K562 (cell line): Measurements from ENCODE around the gene KLC3. TPM values are rescaled to one million over a fixed set of nuclear protein-coding genes. Genes with fewer than 3 reads are reported as not detected.

Source experiments
- ATAC-seq: fragments of 200-7000 bp; cut with Tn5 transposase; 3 replicates; pipeline ENCODE4 v1.9.1; 2020; ENCODE audit warnings: moderate library complexity
- BruUV-seq: library from RNA; stranded (reverse); fragments of 400-500 nt; replicated peaks from 2 replicates; lab custom pipeline; 2021; lab: Mats Ljungman, UMichigan
- CTCF ChIA-PET: fragments of 300-600 bp; formaldehyde crosslinking; extraction: SDS; loops from one replicate; lab custom pipeline; 2021; ENCODE audit warnings: low intra/inter-chr PET ratio; lab: Yijun Ruan, JAX
- POLR2A ChIA-PET: fragments of 300-600, 350-650 bp; sonication (Branson Sonifier 250); formaldehyde crosslinking; extraction: SDS; loops from one replicate; lab custom pipeline; 2021; ENCODE audit warnings: antibody characterized with exemption, inconsistent platforms; lab: Yijun Ruan, JAX
- DNase-seq, 4 experiments: peaks; one replicate each; pipeline versions ENCODE4 v3.0.0 to v3.0.0-alpha.2; 2011 to 2018; ENCODE audit warnings: low spot score in 3 of 4, mixed read lengths in 3 of 4; ENCODE audit errors: extremely low read depth in 1 of 4
- FAIRE-seq: peaks from 2 replicates; lab custom pipeline; 2011; peaks lifted over from hg19 to GRCh38; lab: Jason Lieb, UNC
- H2AFZ ChIP-seq: 2 replicates; pipeline ENCODE4 v1.6.0; 2011; ENCODE audit warnings: low read depth, low read length, control low read depth, inconsistent platforms
- H3K27ac ChIP-seq: fragments of 200-600 bp; 3 replicates; pipeline ENCODE4 v1.8.0; 2011; ENCODE audit warnings: low read depth, mild to moderate bottlenecking, control low read depth, inconsistent platforms, low read length, moderate library complexity, mixed read lengths; ENCODE audit errors: extremely low read depth
- H3K27me3 ChIP-seq, 2 experiments: fragments of 300-600 bp in 1 of 2; 2 replicates in 1 of 2; 3 replicates in 1 of 2; pipeline versions ENCODE4 v1.6.0 to v1.8.0; 2011; ENCODE audit warnings: inconsistent platforms in 2 of 2, low read length in 2 of 2, mild to moderate bottlenecking in 1 of 2, mixed read lengths in 1 of 2, moderate library complexity in 1 of 2; ENCODE audit not compliant: control insufficient read depth in 2 of 2, insufficient read depth in 2 of 2
- H3K36me3 ChIP-seq: fragments of 300-600 bp; 3 replicates; pipeline ENCODE4 v1.8.0; 2011; ENCODE audit warnings: mild to moderate bottlenecking, low read length, inconsistent platforms; ENCODE audit not compliant: control insufficient read depth, insufficient read depth
- H3K4me1 ChIP-seq, 2 experiments: fragments of 200-600 bp in 1 of 2; replicated peaks in 1 of 2; 2 replicates in 1 of 2; 3 replicates in 1 of 2; pipeline versions ENCODE4 v1.5.1 to v1.8.0; 2011; ENCODE audit warnings: inconsistent platforms in 2 of 2, low read length in 2 of 2, mild to moderate bottlenecking in 1 of 2, mixed read lengths in 1 of 2, moderate library complexity in 1 of 2; ENCODE audit not compliant: control insufficient read depth in 2 of 2, insufficient read depth in 2 of 2
- H3K4me2 ChIP-seq: 2 replicates; pipeline ENCODE4 v1.6.1; 2011; ENCODE audit warnings: low read length, control low read depth, inconsistent platforms, mixed read lengths; ENCODE audit not compliant: insufficient read depth
- H3K4me3 ChIP-seq: fragments of 200-600 bp; sonication (generic), shearing (Covaris generic); 2 replicates; pipeline ENCODE4 v1.5.1; 2016; ENCODE audit warnings: control low read depth, inconsistent platforms
- H3K79me2 ChIP-seq: fragments of 200-600 bp; 3 replicates; pipeline ENCODE4 v1.8.0; 2011; ENCODE audit warnings: low read length, inconsistent platforms; ENCODE audit not compliant: control insufficient read depth, insufficient read depth
- H3K9ac ChIP-seq, 2 experiments: 2 replicates each; pipeline versions ENCODE4 v1.6.0 to v1.6.1; 2011; ENCODE audit warnings: low read depth in 2 of 2, low read length in 2 of 2, control low read depth in 1 of 2, inconsistent platforms in 1 of 2, mild to moderate bottlenecking in 1 of 2, mixed read lengths in 1 of 2; ENCODE audit not compliant: insufficient read depth in 1 of 2
- H3K9me1 ChIP-seq: one replicate; pipeline ENCODE4 v1.6.0; 2011; ENCODE audit warnings: inconsistent platforms, mild to moderate bottlenecking, low read length, moderate library complexity; ENCODE audit not compliant: control insufficient read depth, insufficient read depth
- H3K9me3 ChIP-seq: replicated peaks from 2 replicates; pipeline ENCODE4 v1.5.1; 2011; ENCODE audit warnings: low read depth, low read length, inconsistent platforms; ENCODE audit not compliant: control insufficient read depth, insufficient read depth
- H4K20me1 ChIP-seq: replicated peaks from 2 replicates; pipeline ENCODE4 v1.6.1; 2011; ENCODE audit warnings: low read length, inconsistent platforms, mixed read lengths; ENCODE audit not compliant: control insufficient read depth, insufficient read depth
- ATF4 ChIP-seq: fragments of 450-650 bp; formaldehyde crosslinking; IDR thresholded peaks from 2 replicates; pipeline ENCODE4 v1.4.0; 2022; ENCODE audit warnings: mild to moderate bottlenecking, moderate library complexity
- CBX3 ChIP-seq, 2 experiments: IDR thresholded peaks; 1 replicate in 1 of 2; 2 replicates in 1 of 2; pipeline ENCODE4 v1.6.1; 2012; ENCODE audit warnings: inconsistent platforms in 2 of 2, low read length in 2 of 2, borderline replicate concordance in 1 of 2, control low read depth in 1 of 2
- DPF2 ChIP-seq: fragments of 450-650 bp; IDR thresholded peaks from 2 replicates; pipeline ENCODE4 v1.6.1; 2016
- E2F8 ChIP-seq: fragments of 450-650 bp; IDR thresholded peaks from 2 replicates; pipeline ENCODE4 v1.7.1; 2018; ENCODE audit warnings: mild to moderate bottlenecking, low read depth; ENCODE audit not compliant: partially characterized antibody
- ESRRB ChIP-seq: fragments of 250-450 bp; sonication (Bioruptor Pico); IDR thresholded peaks from 2 replicates; pipeline ENCODE4 v1.5.0; 2020; ENCODE audit warnings: mild to moderate bottlenecking, moderate library complexity, borderline replicate concordance
- FOXP1 ChIP-seq: sonication (generic); formaldehyde crosslinking; IDR thresholded peaks from 2 replicates; pipeline ENCODE4 v1.8.0; 2022; ENCODE audit warnings: mild to moderate bottlenecking, missing genetic modification reagents
- PTBP1 ChIP-seq: fragments of 200-400 bp; formaldehyde crosslinking; IDR thresholded peaks from 2 replicates; pipeline ENCODE4 v1.6.1; 2017; ENCODE audit warnings: low read depth, low read length
- SMARCA5 ChIP-seq: fragments of 450-650 bp; IDR thresholded peaks from 2 replicates; pipeline ENCODE4 v1.6.1; 2016
- TCF7 ChIP-seq: sonication (generic); IDR thresholded peaks from 2 replicates; pipeline ENCODE4 v1.6.1; 2016; ENCODE audit warnings: antibody characterized with exemption, borderline replicate concordance
- ZNF217 ChIP-seq: sonication (generic); formaldehyde crosslinking; IDR thresholded peaks from 2 replicates; pipeline ENCODE4 v1.8.0; 2022; ENCODE audit warnings: mild to moderate bottlenecking, missing genetic modification reagents
- WGBS: fragments of 100-300 bp; shearing (Covaris generic); methylation state at CpG from one replicate; pipeline ENCODE4 v1.1.6; 2016; ENCODE audit warnings: low coverage, mixed read lengths; ENCODE audit not compliant: insufficient coverage; ENCODE audit errors: missing lambda C conversion rate; 5-methylcytosine and 5-hydroxymethylcytosine counted together
- in situ Hi-C: fragments of 300-500 bp; cut with MboI; formaldehyde crosslinking; loops from 4 replicates; pipeline ENCODE4 v1.15.0; 2018; ENCODE audit warnings: inconsistent platforms, mixed read lengths
- intact Hi-C: fragments of 100-400 bp; cut with micrococcal nuclease; formaldehyde crosslinking; loops from 2 replicates; pipeline ENCODE4 v1.14.2; 2022
- polyA plus RNA-seq, 8 experiments: library from polyadenylated mRNA; depleted of rRNA in 4 of 8; stranded (reverse) in 5 of 8; unstranded in 3 of 8; fragments of >200 nt; fragmentation: Nextera tagmentation in 2 of 8; fragmentation: Illumina TruSeq in 1 of 8; extraction: Ambion mirVana in 2 of 8; extraction: Trizol in 1 of 8; gene quantifications; 2 replicates each; pipeline versions ENCODE4 v1.2.1 to v1.2.3, GENCODE V29; 2011 to 2014; ENCODE audit warnings: inconsistent platforms in 1 of 8, missing spikeins in 1 of 8
- total RNA-seq, 7 experiments: library from RNA; depleted of rRNA in 6 of 7; stranded (reverse); fragments of >200 nt in 6 of 7; fragmentation: Illumina TruSeq in 2 of 7; extraction: Trizol in 2 of 7; gene quantifications; 2 replicates each; pipeline versions ENCODE4 v1.2.1 to v1.2.3, GENCODE V29; 2011 to 2021; ENCODE audit warnings: low replicate concordance in 1 of 7

The KLC3 gene
- total and polyA plus RNA-seq, 9 of the 15 experiments (the other 6 are each of a cell fraction or from before 2014, with no cell fraction given), result 0.03 to 1.2 (median 0.59) TPM; not detected in 3

- WGBS, result 31% methylated on average over 16 of the region's 21 CpGs
- Histone ChIP-seq H3K9ac (peak overlapping the region in 1 of 2 experiments; percentile 75; a peak in 2 of 4 replicates), H3K79me2 (no peaks in the 10 kb centered on the region), H2AFZ (no peak overlapping the region), H4K20me1 (no peaks in the 10 kb centered on the region), H3K27ac (no peak overlapping the region), H3K9me3 (no peaks in the 10 kb centered on the region), H3K4me1 (peaks cover 0 to 20% of the 10 kb centered on the region in 2 experiments; a peak in 3 of 5 replicates), H3K27me3 (no peaks in the 10 kb centered on the region; a peak in 1 of 5 replicates), H3K4me2 (no peak overlapping the region), H3K9me1 (no peaks in the 10 kb centered on the region), H3K4me3 (no peak overlapping the region), H3K36me3 (no peaks in the 10 kb centered on the region)
- CTCF ChIA-PET, result no interaction called here
- BruUV-seq, result no TSS peak
- intact Hi-C loops (no loop called here), in situ Hi-C loops (no loop called here)
- POLR2A ChIA-PET, result no interaction called here
- DNase-seq (no peak), FAIRE-seq (no peak), ATAC-seq (peak; percentile 35)
- 0 out of 2 replicates have a peak, but pooled peaks have one; percentile 15 for TF ChIP-seq FOXP1 (CRISPR knock-in tag)
- no peak for TF ChIP-seq ATF4 (CRISPR knock-in tag)
These were observed 25.2 kb upstream of the KLC3 start for GRCh38 chr19:45315304-45315703.

- FAIRE-seq (no peak), DNase-seq (no peak), ATAC-seq (no peak)
- ChIA-PET CTCF (no interaction called here), POLR2A (interaction anchor here (0.7 to 1.8 kb wide), 2 partner anchors 10 to 13 kb away, joined by 3 to 4 read pairs; no protein-coding TSS in a partner anchor)
- intact Hi-C loops, result no loop called here
- Histone ChIP-seq H3K4me3 (no peak overlapping the region), H3K27ac (no peak overlapping the region), H3K79me2 (no peaks in the 10 kb centered on the region), H2AFZ (no peak overlapping the region), H3K36me3 (no peaks in the 10 kb centered on the region), H3K9me1 (no peaks in the 10 kb centered on the region), H3K9me3 (no peaks in the 10 kb centered on the region), H3K4me2 (no peak overlapping the region), H4K20me1 (no peaks in the 10 kb centered on the region), H3K4me1 (peaks cover 0 to 30% of the 10 kb centered on the region in 2 experiments; a peak in 3 of 5 replicates), H3K27me3 (no peaks in the 10 kb centered on the region), H3K9ac (no peak overlapping the region)
- no TSS peak for BruUV-seq
- 43% methylated on average over 11 of the region's 12 CpGs for WGBS
- in situ Hi-C loops, result no loop called here
- no peak for TF ChIP-seq ESRRB
- TF ChIP-seq SMARCA5, result peak; percentile 82; the same call in 1 of the 2 replicates
- TF ChIP-seq DPF2, result no peak
- no peak for TF ChIP-seq CBX3 (IDR thresholded peaks at IDR 0.05; ENCODE audit: borderline replicate concordance in 1 of 2, low read length in 2 of 2)
- TF ChIP-seq ZNF217 (CRISPR knock-in tag), result no peak
- TF ChIP-seq PTBP1, result 0 out of 2 replicates have a peak, but pooled peaks have one; percentile 38
- no peak for TF ChIP-seq TCF7
- no peak for TF ChIP-seq E2F8
These were observed 19.4 kb upstream of the KLC3 start for GRCh38 chr19:45320997-45321775.
